Esophagus mucosa (tissue), 1 donor: ENCODE results near the gene RPS15. TPM values are rescaled to one million over a fixed set of nuclear protein-coding genes. Genes with fewer than 3 reads are reported as not detected.
A peak's percentile ranks its signal among the peaks of the same experiment; 100 is the strongest.
"Not testable (repeated sequence)": the region's sequence is repeated elsewhere in the genome, so short reads cannot be mapped to it uniquely, and the experiment has no call there.

Experiments used
- ATAC-seq: fragments of 200-7000 bp; cut with Tn5 transposase; one replicate; pipeline ENCODE4 v1.9.1; 2020
- total RNA-seq: library from RNA; stranded (reverse); gene quantifications from one replicate; pipeline ENCODE4 v1.2.4, GENCODE V29; 2023
- donor health status: DM: yes; HTN: yes; CAD: no.

The RPS15 gene
- total RNA-seq, 1 donor from 2014 or later: 1,167 TPM

- no peak for ATAC-seq
These were observed 2.7 kb upstream of the RPS15 start for GRCh38 chr19:1435378-1435989.

GRCh38 chr19:1437609-1438008 is 587 bp upstream of the RPS15 start:
- no peak for ATAC-seq

- ATAC-seq: no peak
These were observed 748 bp downstream of the RPS15 start for GRCh38 chr19:1438933-1439354.

- not testable (repeated sequence) for ATAC-seq
These were observed 1.6 kb downstream of the RPS15 start for GRCh38 chr19:1439525-1440417.

DNA sequence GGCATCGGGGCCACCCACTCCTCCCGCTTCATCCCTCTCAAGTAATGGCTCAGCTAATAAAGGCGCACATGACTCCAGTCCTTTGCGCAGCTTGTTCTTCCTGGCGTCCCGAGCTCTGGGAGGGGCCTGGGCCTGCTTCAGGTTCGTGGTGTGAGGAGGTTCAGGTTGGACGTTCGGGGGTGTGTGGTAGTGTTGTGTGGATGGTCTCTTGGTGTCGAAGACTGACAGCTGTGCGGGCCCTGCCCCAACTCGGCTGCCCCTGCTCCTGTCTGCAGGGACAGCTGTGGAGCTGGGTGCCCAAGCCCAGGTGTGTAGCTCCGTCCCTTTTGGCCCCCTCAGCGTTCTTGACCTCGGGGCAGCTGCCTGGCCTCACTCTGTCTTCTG is 2.2 kb downstream of the RPS15 start:
- ATAC-seq: no peak

DNA sequence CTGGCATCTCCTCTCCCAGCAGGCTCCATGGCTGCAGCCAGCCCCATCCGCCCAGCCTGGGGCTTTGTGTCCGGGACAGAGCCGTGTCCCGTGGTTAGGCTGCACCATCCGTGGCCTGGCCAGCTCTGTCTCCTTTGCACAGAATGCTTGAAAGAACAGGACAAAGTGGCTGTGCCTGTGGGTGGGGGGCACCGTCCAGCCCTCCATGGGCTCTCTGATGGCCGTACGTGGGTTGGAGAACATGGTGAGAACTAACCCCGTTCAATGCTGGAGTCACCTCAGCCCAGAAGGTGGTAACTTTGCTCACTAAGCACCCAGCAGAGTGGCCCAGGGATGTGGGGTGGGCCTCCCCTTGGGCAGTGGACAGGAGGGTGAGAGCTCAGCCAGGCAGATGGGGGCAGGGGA is 2.8 kb downstream of the RPS15 start:
- ATAC-seq: no peak

DNA sequence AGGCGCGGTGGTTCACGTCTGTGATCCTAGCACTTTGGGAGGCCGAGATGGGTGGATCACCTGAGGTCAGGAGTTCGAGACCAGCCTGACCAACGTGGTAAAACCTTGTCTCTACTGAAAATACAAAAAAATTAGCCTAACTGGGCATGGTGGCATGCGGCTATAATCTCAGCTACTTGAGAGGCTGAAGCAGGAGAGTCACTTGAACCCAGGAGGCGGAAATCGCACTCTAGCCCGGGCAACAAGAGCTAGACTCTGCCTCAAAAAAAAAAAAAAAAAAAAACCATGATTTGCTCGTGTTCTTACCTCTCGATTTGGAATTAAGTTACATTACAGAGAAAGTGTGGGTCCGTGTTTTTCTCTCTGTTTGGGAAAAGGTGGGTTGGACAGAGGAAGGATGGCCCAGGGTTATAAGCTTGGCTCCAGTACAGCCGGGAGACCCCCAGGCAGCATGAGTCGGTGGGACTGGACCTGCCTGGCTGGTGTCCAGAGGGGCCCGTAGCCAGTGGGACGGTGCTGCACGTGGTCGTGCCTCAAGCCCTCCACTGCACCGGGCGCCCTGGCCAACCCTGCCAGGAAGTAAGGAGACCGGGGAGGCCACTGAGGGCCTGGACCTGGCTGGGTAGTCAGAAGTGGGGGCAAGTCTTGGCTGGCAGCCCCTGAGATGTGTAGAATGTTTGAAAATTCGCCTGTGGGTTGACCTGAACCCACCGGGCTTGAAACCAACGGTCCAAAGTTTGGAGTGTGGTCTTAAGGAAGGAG is 3.7 kb downstream of the RPS15 start:
- ATAC-seq: no peak

DNA sequence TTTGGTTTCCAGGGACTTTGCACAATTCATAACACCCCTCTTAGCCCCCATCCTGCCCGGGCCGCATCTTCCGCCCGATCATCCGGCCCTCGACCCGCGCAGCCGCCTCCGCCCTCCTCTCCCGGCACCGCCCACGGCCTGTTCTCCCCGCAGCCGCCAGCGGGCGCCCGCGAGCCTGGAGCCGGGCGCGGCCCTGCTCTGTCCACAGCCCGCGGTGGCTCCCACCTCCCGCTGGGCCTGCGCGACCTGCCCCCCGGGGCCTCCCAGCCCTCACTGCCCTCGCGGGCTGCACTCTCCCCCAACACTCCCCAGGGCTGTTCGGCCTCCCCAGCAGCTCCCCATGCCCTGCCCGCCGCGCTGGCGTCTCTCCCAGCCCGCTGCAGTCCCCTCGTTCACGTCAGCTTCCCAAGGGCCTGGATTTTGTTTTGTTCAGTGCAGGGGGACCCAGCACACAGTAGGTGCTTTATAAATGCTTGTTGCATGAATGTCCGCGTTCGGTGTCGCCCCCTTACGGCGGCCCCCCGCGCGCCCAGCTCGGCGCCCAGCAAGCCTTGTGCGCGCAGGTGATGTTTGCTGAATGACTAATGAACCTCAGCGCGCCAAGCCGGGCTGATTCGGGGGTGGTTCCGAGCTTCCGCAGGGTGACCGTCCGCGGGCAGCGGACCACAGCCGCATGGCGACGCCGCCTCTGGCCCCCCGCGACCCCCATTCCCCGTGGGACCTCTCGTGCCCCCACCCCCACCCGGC is 7.2 kb downstream of the RPS15 start:
- ATAC-seq: peak; percentile 72

- no peak for ATAC-seq
These were observed 7.9 kb downstream of the RPS15 start for GRCh38 chr19:1445932-1446712.

DNA sequence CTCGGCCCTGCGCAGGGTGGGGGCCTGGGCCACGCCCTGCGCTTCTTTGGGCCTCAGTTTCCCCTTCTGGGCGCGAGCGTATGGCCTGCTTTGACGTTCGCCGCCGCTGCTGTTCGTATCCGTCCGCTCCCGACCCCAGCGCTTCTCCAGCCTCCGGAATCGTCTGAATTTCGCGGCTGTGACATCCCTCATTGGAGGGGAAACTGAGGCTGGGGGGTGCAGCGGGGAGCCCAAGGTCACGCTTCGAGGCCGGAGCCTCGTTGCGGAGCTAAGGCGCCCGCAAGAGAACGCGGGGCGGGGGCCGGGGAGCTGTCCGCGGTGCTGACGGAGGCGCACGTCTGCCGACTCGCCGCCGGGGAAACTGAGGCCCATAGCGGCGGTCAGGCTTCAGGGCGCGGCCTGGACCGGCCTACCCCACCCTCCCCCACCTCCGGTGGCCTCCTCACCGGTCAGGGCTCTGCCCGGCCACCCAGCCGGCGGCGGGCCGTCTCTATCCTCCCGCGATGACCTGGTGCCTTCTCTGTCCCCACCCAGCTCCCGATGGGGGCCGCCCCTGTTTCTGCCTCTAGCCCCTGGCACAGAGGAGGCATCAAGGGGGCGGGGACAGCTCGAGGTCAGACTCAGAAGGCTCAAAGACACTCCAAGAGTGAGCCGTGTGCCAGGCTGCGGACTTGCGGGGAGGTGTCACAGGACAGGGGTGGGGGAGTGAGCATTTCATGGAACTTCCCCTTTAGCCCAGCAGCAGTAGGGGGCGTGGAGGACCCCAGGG is 8.7 kb downstream of the RPS15 start:
- ATAC-seq: no peak

DNA sequence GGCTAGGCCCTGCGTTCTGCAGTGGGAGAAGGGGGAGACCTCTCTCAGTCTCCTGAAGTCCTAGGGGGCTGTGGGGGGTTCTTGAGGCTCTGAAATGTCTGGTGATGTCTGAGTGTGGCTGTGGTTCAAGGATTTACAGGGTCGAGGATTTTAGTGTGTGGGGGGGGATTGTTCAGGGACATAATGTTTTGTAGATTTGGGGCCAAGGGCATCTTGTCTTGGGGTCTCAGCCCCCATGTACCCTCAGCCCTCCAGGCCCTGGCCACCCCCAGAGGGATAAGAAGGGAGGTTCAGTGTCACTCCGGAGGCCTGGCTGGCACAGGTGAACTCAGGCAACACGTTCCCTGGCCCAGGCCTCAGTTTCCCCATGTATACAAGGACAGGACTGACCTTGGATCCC is 9.3 kb downstream of the RPS15 start:
- no peak for ATAC-seq

GRCh38 chr19:1447944-1448343 is 9.7 kb downstream of the RPS15 start:
- no peak for ATAC-seq

- no peak for ATAC-seq
These were observed 11.6 kb downstream of the RPS15 start, which contains the start of gene APC2 for GRCh38 chr19:1449467-1450442. Gene APC2 (plus strand): TSS chr19:1450121. CDS start chr19:1453002, 2,881 bp downstream.

GRCh38 chr19:1450735-1451731 is 12.8 kb downstream of the RPS15 start:
- ATAC-seq: no peak

GRCh38 chr19:1451916-1452801 is 14.0 kb downstream of the RPS15 start:
- ATAC-seq: no peak

- no peak for ATAC-seq
These were observed 14.8 kb downstream of the RPS15 start for GRCh38 chr19:1452802-1453524.
